GM12878 (cell line): ENCODE results near the gene C16orf95. TPM values are rescaled to one million over a fixed set of nuclear protein-coding genes. Genes with fewer than 3 reads are reported as not detected.

Experiments
- ATAC-seq: fragments of 200-7000 bp; cut with Tn5 transposase; 3 replicates; pipeline ENCODE4 v1.9.1; 2020; ENCODE audit warnings: mild to moderate bottlenecking, moderate library complexity
- BruUV-seq: library from RNA; stranded (reverse); fragments of 400-500 nt; replicated peaks from 2 replicates; lab custom pipeline; 2021; lab: Mats Ljungman, UMichigan
- CTCF ChIA-PET: fragments of 300-600 bp; sonication (Branson Sonifier 250); formaldehyde crosslinking; extraction: SDS; loops from one replicate; lab custom pipeline; 2021; ENCODE audit warnings: inconsistent platforms; lab: Yijun Ruan, JAX
- POLR2A ChIA-PET: fragments of 350-600 bp; formaldehyde crosslinking; extraction: SDS; loops from one replicate; lab custom pipeline; 2021; ENCODE audit warnings: inconsistent platforms; lab: Charles Lee
- RAD21 ChIA-PET: fragments of 300-600 bp; sonication (Branson Sonifier 250); formaldehyde crosslinking; loops from one replicate; lab custom pipeline; 2023; ENCODE audit warnings: antibody characterized with exemption; ENCODE audit not compliant: unreplicated experiment; lab: Charles Lee
- SMC1A ChIA-PET: fragments of 300-600 bp; sonication (Branson Sonifier 250); formaldehyde crosslinking; loops from one replicate; lab custom pipeline; 2023; ENCODE audit not compliant: unreplicated experiment, uncharacterized antibody; lab: Charles Lee
- DNase-seq: peaks from one replicate; pipeline ENCODE4 v3.0.0-alpha.2; 2011; ENCODE audit warnings: low read depth, low spot score
- FAIRE-seq: peaks from 3 replicates; lab custom pipeline; 2011; peaks lifted over from hg19 to GRCh38; lab: Jason Lieb, UNC
- H2AFZ ChIP-seq: 2 replicates; pipeline ENCODE4 v1.6.0; 2011; ENCODE audit warnings: low read depth, low read length, control low read depth; ENCODE audit not compliant: control insufficient read depth
- H3K27ac ChIP-seq: 2 replicates; pipeline ENCODE4 v1.5.1; 2011; ENCODE audit warnings: control low read depth; ENCODE audit not compliant: control insufficient read depth, insufficient read depth
- H3K27me3 ChIP-seq, 2 experiments: replicated peaks in 1 of 2; 2 replicates each; pipeline versions ENCODE4 v1.6.0 to v1.6.1; 2011; ENCODE audit warnings: low read length in 1 of 2; ENCODE audit not compliant: control insufficient read depth in 2 of 2, insufficient read depth in 2 of 2
- H3K36me3 ChIP-seq, 2 experiments: 2 replicates each; pipeline ENCODE4 v1.5.1; 2011; ENCODE audit warnings: low read length in 1 of 2; ENCODE audit not compliant: control insufficient read depth in 2 of 2, insufficient read depth in 2 of 2
- H3K4me1 ChIP-seq: 2 replicates; pipeline ENCODE4 v1.6.1; 2011; ENCODE audit warnings: mild to moderate bottlenecking, low read length, moderate library complexity, mixed read lengths; ENCODE audit not compliant: control insufficient read depth, insufficient read depth
- H3K4me2 ChIP-seq: 2 replicates; pipeline ENCODE4 v1.6.0; 2011; ENCODE audit warnings: control low read depth; ENCODE audit not compliant: control insufficient read depth, insufficient read depth
- H3K4me3 ChIP-seq: fragments of 200-600 bp; sonication (generic); 2 replicates; pipeline ENCODE4 v1.5.1; 2016
- H3K79me2 ChIP-seq: 2 replicates; pipeline ENCODE4 v1.6.0; 2011; ENCODE audit warnings: low read length; ENCODE audit not compliant: control insufficient read depth, insufficient read depth
- H3K9ac ChIP-seq: 2 replicates; pipeline ENCODE4 v1.8.0; 2011; ENCODE audit warnings: low read length, control low read depth, mixed read lengths; ENCODE audit not compliant: control insufficient read depth, insufficient read depth
- H3K9me3 ChIP-seq: replicated peaks from 3 replicates; pipeline ENCODE4 v1.5.1; 2011; ENCODE audit warnings: mild to moderate bottlenecking, low read length; ENCODE audit not compliant: control insufficient read depth, insufficient read depth
- H4K20me1 ChIP-seq: 2 replicates; pipeline ENCODE4 v1.6.0; 2011; ENCODE audit not compliant: control insufficient read depth, insufficient read depth
- BRCA1 ChIP-seq: IDR thresholded peaks from 2 replicates; pipeline ENCODE4 v1.6.1; 2011; ENCODE audit warnings: low read depth, low read length, improper control_type of control experiment
- CHD2 ChIP-seq: IDR thresholded peaks from 2 replicates; pipeline ENCODE4 v1.6.1; 2011; ENCODE audit warnings: low read depth, low read length, improper control_type of control experiment, borderline replicate concordance
- CREM ChIP-seq: IDR thresholded peaks from 2 replicates; pipeline ENCODE4 v1.6.1; 2014; ENCODE audit warnings: antibody characterized with exemption, low read depth
- EZH2 ChIP-seq: IDR thresholded peaks from 2 replicates; pipeline ENCODE4 v1.6.1; 2012; ENCODE audit warnings: low read depth, mild to moderate bottlenecking, control low read depth, inconsistent platforms, low read length, borderline replicate concordance; ENCODE audit not compliant: control insufficient read depth
- HDGF ChIP-seq: fragments of 450-650 bp; IDR thresholded peaks from 2 replicates; pipeline ENCODE4 v1.6.1; 2016; ENCODE audit warnings: antibody characterized with exemption
- IKZF1 ChIP-seq: fragments of 450-650 bp; conservative IDR thresholded peaks from 2 replicates; pipeline ENCODE4 v1.6.1; 2017; ENCODE audit warnings: antibody characterized with exemption, mild to moderate bottlenecking
- MEF2A ChIP-seq: IDR thresholded peaks from 2 replicates; pipeline ENCODE4 v1.6.1; 2011; ENCODE audit warnings: low read depth, mild to moderate bottlenecking, low read length, moderate library complexity; ENCODE audit not compliant: insufficient read depth
- NFXL1 ChIP-seq: fragments of 450-650 bp; IDR thresholded peaks from 2 replicates; pipeline ENCODE4 v1.6.1; 2017; ENCODE audit warnings: antibody characterized with exemption, mild to moderate bottlenecking, borderline replicate concordance
- NR2C1 ChIP-seq: fragments of 450-650 bp; IDR thresholded peaks from 2 replicates; pipeline ENCODE4 v1.6.1; 2017; ENCODE audit warnings: antibody characterized with exemption, mild to moderate bottlenecking, moderate library complexity
- POU2F2 ChIP-seq: IDR thresholded peaks from 3 replicates; pipeline ENCODE4 v1.6.1; 2011; ENCODE audit warnings: low read depth, mild to moderate bottlenecking, low read length, borderline replicate concordance
- RUNX3 ChIP-seq: IDR thresholded peaks from 2 replicates; pipeline ENCODE4 v1.6.1; 2012; ENCODE audit warnings: low read length, inconsistent platforms
- STAT1 ChIP-seq: fragments of 450-650 bp; conservative IDR thresholded peaks from 2 replicates; pipeline ENCODE4 v1.6.1; 2014; ENCODE audit warnings: antibody characterized with exemption, mild to moderate bottlenecking
- TAF1 ChIP-seq: IDR thresholded peaks from 2 replicates; pipeline ENCODE4 v1.6.1; 2011; ENCODE audit warnings: mild to moderate bottlenecking, low read depth, low read length, borderline replicate concordance
- TARDBP ChIP-seq: IDR thresholded peaks from 2 replicates; pipeline ENCODE4 v1.6.1; 2016; ENCODE audit warnings: borderline replicate concordance
- USF1 ChIP-seq: IDR thresholded peaks from 2 replicates; pipeline ENCODE4 v1.6.1; 2011; ENCODE audit warnings: borderline replicate concordance, low read depth, mild to moderate bottlenecking, moderate library complexity, mixed read lengths, low read length; ENCODE audit not compliant: insufficient read depth; ENCODE audit errors: extremely low read length
- ZNF207 ChIP-seq: fragments of 450-650 bp; IDR thresholded peaks from 2 replicates; pipeline ENCODE4 v1.6.1; 2014; ENCODE audit warnings: antibody characterized with exemption, mild to moderate bottlenecking, borderline replicate concordance
- ZNF24 ChIP-seq: fragments of 450-650 bp; IDR thresholded peaks from 2 replicates; pipeline ENCODE4 v1.6.1; 2017; ENCODE audit warnings: antibody characterized with exemption, mild to moderate bottlenecking
- WGBS: methylation state at CpG from one replicate; pipeline ENCODE4 v1.1.6; 2016; ENCODE audit warnings: low lambda C conversion rate; ENCODE audit not compliant: insufficient replicate concordance, insufficient coverage; ENCODE audit errors: missing lambda C conversion rate; 5-methylcytosine and 5-hydroxymethylcytosine counted together
- in situ Hi-C: fragments of 300-500 bp; cut with MboI; formaldehyde crosslinking; loops from 9 replicates; pipeline ENCODE4 v1.14.3; 2018; ENCODE audit warnings: mixed read lengths
- intact Hi-C: fragments of 100-400 bp; cut with micrococcal nuclease; formaldehyde crosslinking; loops from one replicate; pipeline ENCODE4 v1.14.2; 2022; ENCODE audit not compliant: unreplicated experiment
- polyA plus RNA-seq, 11 experiments: library from polyadenylated mRNA; depleted of rRNA in 4 of 11; unstranded in 6 of 11; stranded (reverse) in 5 of 11; fragments of >200 nt; fragmentation: Nextera tagmentation in 4 of 11; fragmentation: Illumina TruSeq in 1 of 11; extraction: Ambion mirVana in 4 of 11; extraction: Trizol in 1 of 11; gene quantifications; 1 replicate in 1 of 11; 2 replicates in 10 of 11; pipeline versions ENCODE4 v1.2.1 to v1.2.3, GENCODE V29; 2011 to 2016; ENCODE audit warnings: inconsistent platforms in 2 of 11, missing spikeins in 2 of 11, low read depth in 1 of 11
- total RNA-seq, 4 experiments: library from RNA; depleted of rRNA in 3 of 4; stranded (reverse); fragments of >200 nt in 3 of 4; fragmentation: Illumina TruSeq in 1 of 4; extraction: Trizol in 1 of 4; gene quantifications; 2 replicates each; pipeline versions ENCODE4 v1.2.1 to v1.2.3, GENCODE V29; 2013 to 2021
- TF ChIP-seq, protein P1 (sequence below): fragments of 450-650 bp; IDR thresholded peaks from 2 replicates; pipeline ENCODE4 v1.6.1; 2017; ENCODE audit warnings: mild to moderate bottlenecking
- TF ChIP-seq, protein P2 (sequence below): IDR thresholded peaks from 2 replicates; pipeline ENCODE4 v1.6.1; 2011; ENCODE audit warnings: mild to moderate bottlenecking, low read depth, low read length, moderate library complexity; ENCODE audit not compliant: insufficient replicate concordance

Gene C16orf95
- total and polyA plus RNA-seq, 10 of the 15 experiments (the other 5 are each of a cell fraction or from before 2014, with no cell fraction given) = 0.90 to 22.7 (median 6.0) TPM

- H3K27me3 ChIP-seq = no peaks in the 10 kb centered on the region
- no peak overlapping the region for H3K9ac ChIP-seq
- no peak overlapping the region for H2AFZ ChIP-seq
- ChIA-PET POLR2A (no interaction called here), RAD21 (no interaction called here), SMC1A (no interaction called here), CTCF (no interaction called here)
- H3K4me1 ChIP-seq = no peaks in the 10 kb centered on the region
- no TSS peak for BruUV-seq
- H3K9me3 ChIP-seq = no peaks in the 10 kb centered on the region
- in situ Hi-C loops (no loop called here), intact Hi-C loops (no loop called here)
- FAIRE-seq (no peak), ATAC-seq (no peak), DNase-seq (no peak)
- no peak overlapping the region for H3K27ac ChIP-seq
- no peak overlapping the region for H3K4me2 ChIP-seq
- H4K20me1 ChIP-seq = no peaks in the 10 kb centered on the region
- H3K79me2 ChIP-seq = no peaks in the 10 kb centered on the region
- H3K36me3 ChIP-seq = no peaks in the 10 kb centered on the region
- no peak overlapping the region for H3K4me3 ChIP-seq
- WGBS = 52% methylated on average over 10 of the region's 10 CpGs
- TF ChIP-seq ZNF207 (no peak), STAT1 (no peak), ZNF24 (no peak), TARDBP (no peak), MEF2A (no peak), CREM (no peak), HDGF (no peak), NR2C1 (no peak), RUNX3 (no peak), IKZF1 (no peak), TAF1 (no peak), EZH2 (no peak), NFXL1 (no peak), CHD2 (no peak), USF1 (no peak), BRCA1 (no peak), POU2F2 (no peak)
- TF ChIP-seq, protein P1, sequence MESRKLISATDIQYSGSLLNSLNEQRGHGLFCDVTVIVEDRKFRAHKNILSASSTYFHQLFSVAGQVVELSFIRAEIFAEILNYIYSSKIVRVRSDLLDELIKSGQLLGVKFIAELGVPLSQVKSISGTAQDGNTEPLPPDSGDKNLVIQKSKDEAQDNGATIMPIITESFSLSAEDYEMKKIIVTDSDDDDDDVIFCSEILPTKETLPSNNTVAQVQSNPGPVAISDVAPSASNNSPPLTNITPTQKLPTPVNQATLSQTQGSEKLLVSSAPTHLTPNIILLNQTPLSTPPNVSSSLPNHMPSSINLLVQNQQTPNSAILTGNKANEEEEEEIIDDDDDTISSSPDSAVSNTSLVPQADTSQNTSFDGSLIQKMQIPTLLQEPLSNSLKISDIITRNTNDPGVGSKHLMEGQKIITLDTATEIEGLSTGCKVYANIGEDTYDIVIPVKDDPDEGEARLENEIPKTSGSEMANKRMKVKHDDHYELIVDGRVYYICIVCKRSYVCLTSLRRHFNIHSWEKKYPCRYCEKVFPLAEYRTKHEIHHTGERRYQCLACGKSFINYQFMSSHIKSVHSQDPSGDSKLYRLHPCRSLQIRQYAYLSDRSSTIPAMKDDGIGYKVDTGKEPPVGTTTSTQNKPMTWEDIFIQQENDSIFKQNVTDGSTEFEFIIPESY = no peak
- TF ChIP-seq, protein P2, sequence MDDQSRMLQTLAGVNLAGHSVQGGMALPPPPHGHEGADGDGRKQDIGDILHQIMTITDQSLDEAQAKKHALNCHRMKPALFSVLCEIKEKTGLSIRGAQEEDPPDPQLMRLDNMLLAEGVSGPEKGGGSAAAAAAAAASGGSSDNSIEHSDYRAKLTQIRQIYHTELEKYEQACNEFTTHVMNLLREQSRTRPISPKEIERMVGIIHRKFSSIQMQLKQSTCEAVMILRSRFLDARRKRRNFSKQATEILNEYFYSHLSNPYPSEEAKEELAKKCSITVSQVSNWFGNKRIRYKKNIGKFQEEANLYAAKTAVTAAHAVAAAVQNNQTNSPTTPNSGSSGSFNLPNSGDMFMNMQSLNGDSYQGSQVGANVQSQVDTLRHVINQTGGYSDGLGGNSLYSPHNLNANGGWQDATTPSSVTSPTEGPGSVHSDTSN = no peak
Measured at GRCh38 chr16:87254296-87254695, 62.9 kb downstream of the C16orf95 start.
